OCI-LY1 (cell line): ENCODE results near the gene FAM25C.
"Not testable (repeated sequence)": the region's sequence is repeated elsewhere in the genome, so short reads cannot be mapped to it uniquely, and the experiment has no call there.

Experiments
- EZH2 ChIP-seq: fragments of 200-600 bp; sonication (generic), shearing (Covaris generic); IDR thresholded peaks from 2 replicates; pipeline ENCODE4 v1.8.0; 2017; ENCODE audit warnings: borderline replicate concordance, mixed run types, mild to moderate bottlenecking, antibody characterized with exemption, low read length, moderate library complexity, mixed read lengths
- TF ChIP-seq, protein P1 (sequence below): fragments of 200-600 bp; sonication (generic), shearing (Covaris generic); IDR thresholded peaks from 2 replicates; pipeline ENCODE4 v1.5.1; 2017; ENCODE audit warnings: mild to moderate bottlenecking, antibody characterized with exemption, low read length, moderate library complexity, mixed read lengths

DNA sequence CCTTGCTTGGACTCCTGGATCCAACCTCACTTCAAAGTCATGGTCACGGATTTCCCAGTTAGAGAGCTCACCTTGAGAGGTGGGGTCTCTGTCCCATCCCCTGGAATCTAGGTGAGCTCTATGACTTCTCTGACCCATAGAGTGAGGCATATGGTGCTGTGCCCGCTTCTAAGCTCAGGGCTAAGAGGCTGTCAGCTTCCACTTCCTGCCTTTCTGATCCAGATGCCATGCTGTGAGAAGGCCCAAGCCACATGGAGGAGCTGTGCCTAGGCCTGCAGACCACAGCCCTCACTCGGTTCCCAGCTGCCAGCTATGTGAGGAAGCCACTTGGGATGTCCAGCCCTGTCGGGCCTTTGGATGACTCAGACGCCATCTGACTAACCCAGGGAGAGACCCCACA, 39.9 kb downstream of the FAM25C start:
- TF ChIP-seq, protein P1, sequence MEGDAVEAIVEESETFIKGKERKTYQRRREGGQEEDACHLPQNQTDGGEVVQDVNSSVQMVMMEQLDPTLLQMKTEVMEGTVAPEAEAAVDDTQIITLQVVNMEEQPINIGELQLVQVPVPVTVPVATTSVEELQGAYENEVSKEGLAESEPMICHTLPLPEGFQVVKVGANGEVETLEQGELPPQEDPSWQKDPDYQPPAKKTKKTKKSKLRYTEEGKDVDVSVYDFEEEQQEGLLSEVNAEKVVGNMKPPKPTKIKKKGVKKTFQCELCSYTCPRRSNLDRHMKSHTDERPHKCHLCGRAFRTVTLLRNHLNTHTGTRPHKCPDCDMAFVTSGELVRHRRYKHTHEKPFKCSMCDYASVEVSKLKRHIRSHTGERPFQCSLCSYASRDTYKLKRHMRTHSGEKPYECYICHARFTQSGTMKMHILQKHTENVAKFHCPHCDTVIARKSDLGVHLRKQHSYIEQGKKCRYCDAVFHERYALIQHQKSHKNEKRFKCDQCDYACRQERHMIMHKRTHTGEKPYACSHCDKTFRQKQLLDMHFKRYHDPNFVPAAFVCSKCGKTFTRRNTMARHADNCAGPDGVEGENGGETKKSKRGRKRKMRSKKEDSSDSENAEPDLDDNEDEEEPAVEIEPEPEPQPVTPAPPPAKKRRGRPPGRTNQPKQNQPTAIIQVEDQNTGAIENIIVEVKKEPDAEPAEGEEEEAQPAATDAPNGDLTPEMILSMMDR, result not testable (repeated sequence)
- TF ChIP-seq EZH2, result not testable (repeated sequence)
